AML-193 (cell line): ENCODE results near the gene ABCC3.

ENCODE experiments used
- DNase-seq, 2 experiments: peaks; one replicate each; lab custom pipeline; 2025; lab: John Stamatoyannopoulos, UW

Gene ABCC3

DNA sequence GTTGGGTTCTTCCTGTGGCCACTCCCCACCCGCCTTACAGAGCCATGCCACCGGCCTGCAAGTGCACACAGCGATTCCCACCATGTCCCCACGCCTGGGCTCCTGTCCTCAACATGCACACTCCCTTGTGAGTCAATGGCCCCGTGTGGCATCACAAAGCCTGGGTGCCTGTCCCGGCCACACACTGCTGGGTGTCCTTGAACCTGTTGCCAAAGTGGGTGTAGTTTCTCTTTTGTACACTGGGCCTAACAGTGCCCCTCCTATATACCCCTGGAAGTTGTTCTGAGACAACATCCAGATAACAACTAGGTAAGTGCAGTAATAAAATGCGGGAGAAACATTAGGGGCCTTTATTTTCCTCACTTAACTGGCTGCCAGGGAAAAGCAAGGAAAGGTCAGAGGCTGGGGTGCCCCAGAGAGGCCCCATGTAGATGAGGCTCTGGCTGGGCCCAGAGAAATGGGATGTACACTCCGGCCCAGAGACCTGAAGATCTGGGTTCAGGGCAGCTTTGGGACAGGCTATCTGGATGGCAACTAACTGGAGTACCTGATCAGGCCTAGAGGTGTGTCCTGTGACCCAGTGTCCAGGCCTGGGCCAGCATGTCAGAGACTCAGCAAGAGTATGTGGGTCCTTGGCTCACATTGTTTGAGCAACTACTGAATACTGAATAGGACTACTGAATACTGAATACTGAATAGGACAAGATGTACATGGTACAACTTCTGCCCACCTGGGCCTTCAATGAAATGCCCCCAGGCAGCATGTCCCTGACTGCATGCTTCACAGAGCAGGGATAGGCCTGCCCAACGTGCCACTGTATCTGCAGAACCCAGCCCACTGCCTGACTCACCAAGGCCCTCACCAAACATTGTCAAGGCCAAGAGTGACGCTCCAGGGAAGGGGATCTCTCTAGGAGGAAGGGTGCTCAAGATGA is 8.3 kb downstream of the ABCC3 start:
- DNase-seq, result no peak

DNA sequence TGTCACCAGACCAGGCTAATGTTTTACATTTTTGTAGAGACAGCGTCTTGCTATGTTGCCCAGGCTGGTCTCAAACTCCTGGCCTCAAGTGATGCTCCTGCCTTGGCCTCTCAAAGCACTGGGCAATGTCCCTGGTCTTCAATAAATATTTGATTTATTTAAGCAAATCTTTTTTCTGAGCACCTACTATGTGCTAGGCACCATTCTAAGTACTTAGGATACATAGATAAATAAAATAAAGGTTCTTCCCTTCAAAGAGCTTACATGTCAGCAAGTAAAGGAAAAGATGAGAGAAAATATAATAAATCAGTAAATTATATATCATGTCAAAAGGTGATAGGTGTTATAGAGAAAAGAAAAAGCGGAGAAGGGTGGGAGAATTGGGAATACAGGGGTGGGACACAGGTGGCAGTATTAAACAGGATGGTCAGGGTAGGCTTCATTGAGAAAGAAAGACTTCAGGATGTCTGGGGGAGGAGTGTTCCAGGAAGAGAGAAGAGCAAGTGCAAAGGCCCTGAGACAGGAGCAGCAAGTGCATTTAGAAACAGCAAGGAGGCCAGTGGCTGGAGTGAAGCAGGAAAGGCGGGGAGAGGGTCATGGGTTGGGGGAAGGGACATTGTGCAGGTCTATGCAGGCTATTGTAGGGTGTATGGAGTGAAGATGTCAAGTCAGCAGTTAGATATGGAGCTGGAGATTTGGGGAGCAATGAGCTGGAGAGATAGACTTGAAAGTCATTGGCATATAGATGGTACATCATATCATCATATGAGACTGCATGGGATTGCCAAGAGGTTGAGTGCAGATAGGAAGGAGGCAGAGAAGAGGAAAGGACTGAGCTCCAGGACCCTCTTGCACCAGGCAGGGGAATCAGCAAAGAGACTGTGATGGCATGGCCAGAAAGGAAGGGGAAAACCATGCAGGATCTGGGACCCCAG is 11.3 kb downstream of the ABCC3 start:
- DNase-seq, result no peak

DNA sequence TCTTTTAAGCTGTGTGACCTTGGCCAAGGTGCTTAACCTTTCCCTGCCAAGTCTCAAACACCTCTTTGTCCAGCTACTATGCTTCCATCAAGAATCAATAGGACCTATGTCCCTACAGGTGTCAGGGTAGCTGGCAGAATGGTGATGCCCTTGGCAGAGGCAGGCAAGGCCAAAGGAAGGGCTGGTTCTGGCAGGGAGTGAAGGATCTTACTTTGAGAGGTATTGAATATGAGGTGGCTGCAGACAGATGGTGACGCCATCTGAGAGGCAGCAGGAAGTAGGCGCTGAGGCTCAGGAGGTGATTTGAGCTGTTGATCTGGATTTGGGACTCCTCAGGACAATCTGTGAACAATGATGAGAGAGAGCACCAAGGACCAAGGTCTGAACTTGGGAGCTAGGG is 12.5 kb downstream of the ABCC3 start:
- DNase-seq, result no peak

DNA sequence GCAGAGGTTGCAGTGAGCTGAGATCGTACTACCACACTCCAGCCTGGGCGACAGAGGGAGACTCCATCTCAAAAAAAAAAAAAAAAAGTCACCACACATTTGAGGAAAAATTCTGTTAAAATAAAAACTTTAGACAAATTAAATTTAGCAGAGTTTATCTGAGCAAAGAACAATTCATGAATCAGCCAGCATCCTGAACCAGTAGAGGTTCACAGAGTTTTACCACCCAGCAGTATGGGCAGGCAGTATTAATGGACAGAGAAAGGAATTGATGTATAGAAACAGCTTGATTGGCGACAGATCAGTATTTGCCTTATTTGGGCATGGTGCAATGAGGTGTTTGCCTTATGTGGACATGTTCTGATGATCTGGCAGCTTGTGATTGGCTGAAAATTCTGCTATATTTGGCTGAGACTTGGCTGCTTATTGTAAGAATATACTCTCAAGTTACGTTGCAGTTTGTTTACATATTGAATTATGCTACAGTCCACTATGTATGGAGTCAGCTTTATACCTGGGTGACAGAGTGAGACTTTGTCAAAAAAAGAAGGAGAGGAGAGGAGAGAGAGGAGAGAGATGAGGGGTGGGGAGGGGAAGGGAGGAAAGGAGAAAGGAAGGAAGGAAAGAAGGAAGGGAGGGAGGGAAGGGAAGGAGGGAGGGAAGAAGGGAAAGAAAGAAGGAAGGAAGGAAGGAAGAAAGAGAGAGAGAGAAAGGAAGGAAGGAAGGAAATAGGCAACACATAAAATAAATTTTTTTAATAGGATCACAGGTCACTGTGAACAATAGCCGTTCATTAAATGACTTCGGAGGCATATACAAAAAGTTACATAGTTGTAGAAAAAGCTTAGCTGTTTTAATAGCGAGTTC is 14.6 kb downstream of the ABCC3 start:
- no peak for DNase-seq

DNA sequence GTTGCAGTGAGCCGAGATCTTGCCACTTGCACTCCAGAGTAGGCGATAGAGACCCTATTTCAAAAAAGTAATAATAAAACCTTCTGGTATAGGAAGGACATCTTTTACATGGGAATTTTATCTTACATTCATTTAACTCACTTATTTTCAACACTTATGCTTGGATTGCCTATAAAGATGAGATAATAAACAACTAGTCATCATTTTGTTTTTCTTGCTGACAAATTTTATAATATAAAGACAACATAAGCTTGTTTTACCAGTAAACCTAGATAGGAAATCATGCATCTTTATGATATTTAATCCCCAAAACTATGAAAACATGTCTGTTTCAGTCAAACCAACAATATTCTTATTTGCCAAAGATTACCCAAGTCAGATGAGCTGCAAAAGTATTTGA is 17.0 kb downstream of the ABCC3 start:
- no peak for DNase-seq

DNA sequence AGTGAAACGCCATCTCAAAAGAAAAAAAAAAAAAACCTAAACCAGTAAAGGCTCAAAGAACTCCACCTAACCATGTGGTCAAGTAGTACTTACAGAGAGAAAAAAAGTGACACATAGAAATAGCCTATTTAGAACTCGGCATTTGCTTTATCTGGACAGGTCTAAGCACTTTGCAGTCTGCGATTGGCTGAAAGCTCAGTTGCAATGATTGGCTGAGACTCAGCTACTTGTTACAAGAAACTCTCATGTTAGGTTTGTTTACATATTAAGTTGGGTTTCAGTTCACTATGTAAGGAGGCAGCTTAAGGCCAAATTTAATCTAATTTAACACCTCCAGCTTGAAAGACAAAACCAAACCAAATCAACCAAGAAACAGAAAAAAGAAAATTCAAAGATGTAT is 19.1 kb downstream of the ABCC3 start:
- DNase-seq, result no peak

DNA sequence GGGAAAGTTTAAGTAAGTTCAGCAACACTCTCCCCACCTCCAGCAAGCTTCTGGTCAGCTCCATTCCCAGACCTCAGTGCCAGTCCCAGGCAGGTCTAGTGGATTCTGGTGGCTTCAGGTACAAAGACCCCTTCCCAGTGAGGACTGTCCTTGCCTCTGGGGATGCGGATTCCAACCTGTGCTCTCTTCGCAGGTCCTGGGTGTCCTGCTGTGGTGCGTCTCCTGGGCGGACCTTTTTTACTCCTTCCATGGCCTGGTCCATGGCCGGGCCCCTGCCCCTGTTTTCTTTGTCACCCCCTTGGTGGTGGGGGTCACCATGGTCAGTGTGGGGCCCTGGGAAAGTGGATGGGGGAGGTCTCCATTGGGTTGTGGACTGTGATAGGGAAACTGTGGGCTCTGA is 21.8 kb downstream of the ABCC3 start:
- DNase-seq, result no peak

DNA sequence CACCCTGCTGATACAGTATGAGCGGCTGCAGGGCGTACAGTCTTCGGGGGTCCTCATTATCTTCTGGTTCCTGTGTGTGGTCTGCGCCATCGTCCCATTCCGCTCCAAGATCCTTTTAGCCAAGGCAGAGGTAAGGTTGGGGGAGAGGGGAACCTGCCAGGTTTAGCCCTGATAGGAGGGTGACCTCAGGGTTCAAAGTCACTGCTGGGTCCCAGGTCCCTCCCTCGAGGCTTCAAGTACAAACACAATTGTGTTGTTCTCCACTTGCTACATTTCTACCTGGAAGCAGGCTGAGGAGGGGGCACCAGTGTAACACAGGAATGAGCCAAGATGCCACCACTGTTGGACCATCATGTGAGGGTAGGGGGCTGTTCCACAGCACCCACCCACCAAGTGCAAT is 22.4 kb downstream of the ABCC3 start:
- DNase-seq, result no peak

DNA sequence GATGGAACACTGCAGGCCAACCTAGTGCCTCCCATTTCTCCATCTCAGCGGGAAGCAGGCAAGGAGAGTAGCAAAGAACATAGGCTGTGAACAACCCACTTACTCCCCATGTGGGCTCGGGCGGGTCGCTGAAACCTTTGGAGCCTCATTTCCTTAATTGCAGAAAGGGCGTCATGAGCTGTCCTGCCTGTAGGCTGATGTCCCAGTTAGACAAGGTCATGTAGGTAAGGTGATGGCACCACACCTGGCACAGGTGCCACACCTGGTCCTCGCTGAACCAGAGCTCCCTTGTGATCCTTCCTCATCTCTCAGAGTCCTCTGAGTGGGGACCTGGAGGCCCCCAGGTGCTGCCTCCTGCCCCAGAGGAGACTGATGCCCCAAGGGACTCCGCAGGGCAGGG is 22.9 kb downstream of the ABCC3 start:
- DNase-seq, result no peak

DNA sequence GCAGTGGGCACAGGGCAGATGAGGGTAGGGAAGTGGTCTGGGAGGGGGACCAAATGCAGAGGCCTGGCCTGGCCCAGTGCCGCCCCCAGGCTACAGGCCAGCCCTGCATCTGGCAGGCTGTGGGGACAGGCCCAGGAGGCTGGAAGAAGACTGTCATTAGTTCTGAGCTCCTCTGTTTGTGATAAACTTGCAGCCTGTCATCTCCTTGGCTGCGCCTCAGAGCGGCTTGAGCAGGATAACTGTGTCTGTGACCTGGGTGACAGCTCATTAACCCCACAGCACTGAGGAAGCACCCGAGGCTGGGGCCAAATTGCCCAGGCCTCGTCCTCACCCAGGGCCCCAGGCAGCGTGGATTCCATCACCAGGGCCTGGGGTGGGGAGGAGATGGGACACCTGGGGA is 23.9 kb downstream of the ABCC3 start:
- no peak for DNase-seq

DNA sequence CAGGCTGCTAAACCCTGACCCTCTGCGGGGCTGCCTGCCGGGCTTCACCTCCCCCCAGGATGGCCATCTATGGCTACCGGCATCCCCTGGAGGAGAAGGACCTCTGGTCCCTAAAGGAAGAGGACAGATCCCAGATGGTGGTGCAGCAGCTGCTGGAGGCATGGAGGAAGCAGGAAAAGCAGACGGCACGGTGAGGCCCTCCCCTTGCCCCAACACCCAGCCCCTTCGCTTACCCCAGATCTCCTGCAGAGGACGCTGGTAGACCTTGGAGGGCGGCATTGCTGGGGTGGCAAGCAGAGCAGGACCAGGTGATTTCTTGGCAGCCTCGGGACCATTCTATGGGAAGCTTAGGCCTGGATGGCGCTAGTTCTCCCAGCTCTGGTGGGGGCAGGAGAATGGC is 24.5 kb downstream of the ABCC3 start:
- no peak for DNase-seq

DNA sequence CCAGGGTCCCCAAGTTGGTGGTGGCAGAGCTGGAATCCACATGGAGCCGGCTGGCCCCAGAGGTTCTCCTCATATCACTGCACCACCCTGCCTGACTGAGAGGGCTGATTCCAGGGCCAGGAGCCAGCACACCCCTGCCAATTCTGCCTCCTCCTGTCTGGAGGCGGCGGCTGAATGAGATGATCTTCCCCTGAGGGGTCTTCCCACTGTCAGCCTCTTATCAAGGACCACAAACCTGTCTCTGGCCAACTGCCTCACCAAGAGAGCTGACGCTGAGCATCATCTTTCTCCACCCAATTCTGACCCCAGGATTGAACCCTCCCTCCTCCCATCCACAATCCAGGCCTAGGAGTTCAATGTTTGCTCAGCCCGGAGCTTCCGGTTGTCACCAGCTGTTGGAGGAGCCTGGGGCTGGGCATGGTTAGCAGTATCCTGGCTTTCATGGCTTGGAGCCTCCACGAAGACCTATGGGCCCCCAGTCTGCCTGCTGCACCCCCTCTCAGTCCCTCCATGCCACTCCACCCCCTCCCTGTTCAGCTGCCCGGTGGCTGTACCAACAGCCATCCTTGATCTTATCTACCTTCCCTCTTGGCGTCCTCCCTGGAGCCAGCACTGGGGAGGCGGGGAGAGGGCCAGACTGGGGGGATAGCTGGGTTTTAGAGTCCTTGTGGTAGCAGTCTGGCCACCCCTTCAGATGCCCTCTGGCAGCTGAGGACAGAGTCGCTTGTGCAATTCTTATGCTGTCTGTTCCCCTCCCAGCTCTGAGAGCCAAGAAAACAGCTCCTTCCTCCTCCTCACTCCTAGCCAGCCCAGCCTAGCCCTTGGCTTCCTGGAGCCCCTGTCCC is 25.6 kb downstream of the ABCC3 start:
- DNase-seq, result peak; percentile 74 to 81

DNA sequence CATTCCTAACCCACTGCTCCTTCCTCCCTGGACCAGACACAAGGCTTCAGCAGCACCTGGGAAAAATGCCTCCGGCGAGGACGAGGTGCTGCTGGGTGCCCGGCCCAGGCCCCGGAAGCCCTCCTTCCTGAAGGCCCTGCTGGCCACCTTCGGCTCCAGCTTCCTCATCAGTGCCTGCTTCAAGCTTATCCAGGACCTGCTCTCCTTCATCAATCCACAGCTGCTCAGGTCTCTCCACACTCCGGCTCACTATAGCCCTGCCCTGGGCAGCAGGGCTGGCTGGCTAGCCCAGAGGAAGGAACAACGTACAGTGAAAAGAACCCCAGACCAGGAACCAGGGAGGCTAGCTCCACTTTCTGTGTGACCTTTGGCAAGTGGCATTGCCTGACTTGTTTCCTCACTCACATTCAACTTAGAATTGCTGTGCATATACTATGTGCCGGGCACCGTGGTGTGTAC is 26.2 kb downstream of the ABCC3 start:
- DNase-seq, result peak in 1 of 2 experiments; percentile 36

DNA sequence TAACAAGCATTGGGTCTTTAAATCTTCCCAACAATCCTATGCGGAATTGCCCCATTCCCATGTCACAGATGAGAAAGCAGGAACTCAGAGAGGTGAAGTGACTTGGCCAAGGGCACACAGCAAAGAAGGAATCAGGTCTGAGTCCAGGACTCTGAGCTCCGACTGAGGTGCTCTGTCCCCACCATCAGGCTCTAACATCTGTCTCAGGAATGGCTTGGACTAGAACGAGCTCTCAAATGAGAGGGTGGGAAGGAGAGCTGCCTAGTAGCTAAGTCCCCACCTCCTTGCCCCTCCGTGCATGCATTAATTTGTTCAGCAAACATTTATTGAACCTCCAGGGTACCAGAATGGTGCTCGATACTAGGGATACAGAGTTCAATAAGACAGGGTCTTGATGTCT is 26.7 kb downstream of the ABCC3 start:
- no peak for DNase-seq

DNA sequence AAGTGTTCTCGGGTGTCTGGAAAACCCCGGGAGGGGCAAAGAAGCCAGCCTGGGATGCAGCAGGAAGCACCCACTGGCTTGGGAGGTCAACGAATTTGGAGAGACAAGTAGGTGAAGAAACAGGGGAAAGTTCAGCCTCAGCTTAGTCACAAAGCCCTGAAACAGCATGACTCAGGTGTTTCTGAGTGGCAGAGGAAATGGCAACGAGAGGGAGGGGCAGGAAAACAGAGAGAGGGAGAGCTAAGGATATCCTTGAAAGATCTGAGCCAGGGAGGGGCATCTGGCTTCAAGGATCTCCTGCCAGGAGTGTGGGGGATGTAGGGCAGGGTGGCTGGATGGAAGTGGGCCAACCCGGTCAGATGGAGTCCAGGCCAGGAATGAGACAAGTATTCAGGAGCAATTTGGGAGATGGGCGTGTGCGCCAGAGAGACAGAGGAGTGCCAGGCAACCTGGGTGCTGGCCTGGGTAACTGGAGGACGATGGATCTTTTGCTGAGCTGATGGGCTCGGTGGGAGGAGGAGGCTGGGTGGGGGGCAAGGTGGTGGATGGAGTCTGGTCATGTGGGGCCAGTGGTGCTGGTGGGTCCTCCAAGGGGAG is 27.2 kb downstream of the ABCC3 start:
- DNase-seq, result peak; percentile 86 to 88

DNA sequence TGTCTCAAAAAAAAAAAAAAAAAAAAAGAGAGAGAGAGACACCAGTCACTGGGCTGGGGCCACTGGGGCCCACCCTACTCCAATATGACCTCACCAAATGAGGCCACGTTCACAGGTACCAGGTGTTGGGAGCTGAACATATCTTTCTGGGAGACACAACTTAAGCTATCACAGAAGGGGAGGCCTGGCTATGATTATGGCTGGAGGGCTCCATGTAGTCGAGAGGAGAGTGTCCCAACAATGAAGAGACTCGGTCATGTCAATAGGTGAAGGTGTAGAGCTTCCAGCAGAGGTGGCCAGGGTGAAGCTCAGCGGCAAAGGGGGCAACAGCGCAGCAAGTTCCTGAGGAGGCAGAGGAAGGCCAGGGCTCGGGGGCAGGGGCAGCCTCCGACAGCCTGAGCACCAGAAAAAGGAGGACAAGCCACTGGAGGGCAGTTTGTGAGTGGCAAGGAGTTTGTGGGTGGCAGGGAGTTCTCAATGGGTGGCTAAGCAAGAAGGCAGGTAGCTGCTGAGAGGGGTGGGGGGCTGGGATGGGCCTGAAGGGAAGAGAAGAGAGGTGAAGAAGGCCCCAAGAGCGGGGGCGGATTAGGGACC is 28.0 kb downstream of the ABCC3 start:
- no peak for DNase-seq

DNA sequence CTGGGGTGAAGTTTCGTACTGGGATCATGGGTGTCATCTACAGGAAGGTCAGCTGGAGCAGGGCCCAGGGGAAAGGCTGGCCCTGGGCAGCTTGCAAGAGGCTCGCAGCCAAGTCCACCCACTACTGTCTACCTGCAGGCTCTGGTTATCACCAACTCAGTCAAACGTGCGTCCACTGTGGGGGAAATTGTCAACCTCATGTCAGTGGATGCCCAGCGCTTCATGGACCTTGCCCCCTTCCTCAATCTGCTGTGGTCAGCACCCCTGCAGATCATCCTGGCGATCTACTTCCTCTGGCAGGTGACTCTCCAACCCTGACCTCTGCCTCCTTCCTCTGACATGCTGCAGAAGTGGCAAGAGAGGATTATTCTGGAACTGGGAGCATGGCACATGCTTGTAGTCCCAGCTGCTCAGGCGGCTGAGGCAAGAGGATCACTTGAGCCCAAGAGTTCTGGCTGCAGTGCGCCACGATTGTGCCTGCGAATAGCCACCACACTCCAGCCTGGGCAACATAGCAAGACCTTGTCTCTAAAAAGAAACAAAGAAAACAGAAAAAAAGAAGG is 29.2 kb downstream of the ABCC3 start:
- DNase-seq, result no peak

DNA sequence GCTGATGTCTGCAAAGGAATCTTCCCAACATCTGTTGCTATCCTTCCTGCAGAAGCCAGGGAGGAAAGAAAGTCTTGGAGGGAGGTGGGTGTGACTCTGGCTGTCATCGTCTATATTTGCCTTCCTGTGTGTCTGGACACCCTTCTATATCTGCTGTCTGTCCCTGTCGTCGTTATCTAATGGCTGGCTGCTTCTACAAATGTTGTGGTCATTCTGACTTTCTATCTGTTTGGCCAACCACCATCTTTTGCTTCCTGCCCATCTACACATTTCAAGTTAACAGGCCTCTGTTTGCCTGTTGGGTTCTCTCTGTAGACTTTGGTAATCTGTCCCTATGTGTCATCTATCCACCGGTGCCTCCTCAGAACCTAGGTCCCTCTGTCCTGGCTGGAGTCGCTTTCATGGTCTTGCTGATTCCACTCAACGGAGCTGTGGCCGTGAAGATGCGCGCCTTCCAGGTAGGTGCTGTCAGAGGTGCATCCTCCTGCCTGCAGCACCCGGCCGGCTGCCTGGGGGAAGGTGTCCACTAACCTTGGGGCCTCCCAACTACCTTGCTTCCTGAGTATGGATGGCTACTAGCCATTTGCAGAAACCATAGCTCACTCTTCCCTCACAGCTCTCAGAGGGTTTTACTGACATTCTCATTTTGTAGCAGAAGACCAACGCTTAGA is 30.2 kb downstream of the ABCC3 start:
- no peak for DNase-seq

DNA sequence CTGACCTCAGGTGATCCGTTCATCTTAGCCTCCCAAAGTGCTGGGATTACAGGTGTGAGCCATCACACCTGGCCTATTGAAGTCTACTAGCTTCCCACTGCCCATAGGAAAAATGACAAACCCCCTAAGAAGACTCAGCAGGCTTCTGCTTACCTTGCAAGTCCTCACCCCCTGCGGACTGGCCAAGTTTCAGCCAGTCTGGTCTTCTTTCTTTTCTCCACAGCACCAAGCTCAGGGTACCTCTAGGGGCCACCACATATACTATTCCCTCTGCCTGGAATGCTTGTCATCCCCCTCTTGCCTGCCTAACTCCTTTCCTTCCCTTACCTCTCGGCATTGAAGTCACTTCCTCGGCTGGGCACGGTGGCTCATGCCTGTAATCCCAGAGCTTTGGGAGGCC is 31.2 kb downstream of the ABCC3 start:
- no peak for DNase-seq
